HepG2 (cell line): ENCODE data around the gene NDUFB7. TPM values are rescaled to one million over a fixed set of nuclear protein-coding genes. Genes with fewer than 3 reads are reported as not detected.
A peak's percentile ranks its signal among the peaks of the same experiment; 100 is the strongest.

Experiments used
- ATF7-NPFF ChIP-seq: sonication (generic); formaldehyde crosslinking; IDR thresholded peaks from 2 replicates; pipeline ENCODE4 v1.8.1; 2023; ENCODE audit warnings: mild to moderate bottlenecking, low read depth, missing genetic modification reagents, moderate library complexity
- KAT2B ChIP-seq: fragments of 150-350 bp; IDR thresholded peaks from 2 replicates; pipeline ENCODE4 v1.6.1; 2014; ENCODE audit warnings: low read depth, low read length, borderline replicate concordance
- NFKBIZ ChIP-seq: IDR thresholded peaks from 2 replicates; pipeline ENCODE4 v1.6.1; 2018; ENCODE audit warnings: missing genetic modification reagents, missing compliant biosample characterization
- NPAS2 ChIP-seq: sonication (generic); formaldehyde crosslinking; IDR thresholded peaks from 2 replicates; pipeline ENCODE4 v1.8.0; 2022; ENCODE audit warnings: mild to moderate bottlenecking, missing genetic modification reagents, borderline replicate concordance
- POLR2A ChIP-seq, 2 experiments: IDR thresholded peaks; 2 replicates each; pipeline ENCODE4 v1.6.1; 2011; ENCODE audit warnings: low read depth in 2 of 2, low read length in 2 of 2, mild to moderate bottlenecking in 1 of 2, moderate library complexity in 1 of 2; ENCODE audit not compliant: insufficient read depth in 1 of 2
- SP1 ChIP-seq, 2 experiments: fragments of 450-650 bp in 1 of 2; sonication (generic) in 1 of 2; formaldehyde crosslinking in 1 of 2; IDR thresholded peaks; 2 replicates each; pipeline versions ENCODE4 v1.4.0 to v1.6.1; 2016 to 2020; ENCODE audit warnings: missing genetic modification reagents in 1 of 2
- SP140L ChIP-seq: sonication (generic); formaldehyde crosslinking; IDR thresholded peaks from 2 replicates; pipeline ENCODE4 v1.4.0; 2020; ENCODE audit warnings: missing genetic modification reagents, borderline replicate concordance
- TFDP2 ChIP-seq: sonication (generic); formaldehyde crosslinking; IDR thresholded peaks from 2 replicates; pipeline ENCODE4 v1.4.0; 2020; ENCODE audit warnings: missing genetic modification reagents
- ZBTB26 ChIP-seq: IDR thresholded peaks from 2 replicates; pipeline ENCODE4 v1.6.1; 2016; ENCODE audit warnings: missing compliant biosample characterization, missing genetic modification reagents, borderline replicate concordance
- ZFP41 ChIP-seq: sonication (generic); formaldehyde crosslinking; IDR thresholded peaks from 2 replicates; pipeline ENCODE4 v1.4.0; 2020; ENCODE audit warnings: mild to moderate bottlenecking, missing genetic modification reagents, borderline replicate concordance
- ZFX ChIP-seq: sonication (generic); formaldehyde crosslinking; IDR thresholded peaks from 2 replicates; pipeline ENCODE4 v1.4.0; 2020; ENCODE audit warnings: mild to moderate bottlenecking, low read depth, missing genetic modification reagents, moderate library complexity
- ZNF256 ChIP-seq: sonication (generic); formaldehyde crosslinking; conservative IDR thresholded peaks from 2 replicates; pipeline ENCODE4 v1.4.0; 2020; ENCODE audit warnings: missing genetic modification reagents
- ZNF333 ChIP-seq: sonication (generic); formaldehyde crosslinking; IDR thresholded peaks from 2 replicates; pipeline ENCODE4 v1.4.0; 2020; ENCODE audit warnings: mild to moderate bottlenecking, missing genetic modification reagents, borderline replicate concordance
- ZNF510 ChIP-seq: sonication (generic); formaldehyde crosslinking; IDR thresholded peaks from 2 replicates; pipeline ENCODE4 v1.4.0; 2020; ENCODE audit warnings: low read depth, mild to moderate bottlenecking, missing genetic modification reagents
- ZSCAN21 ChIP-seq: sonication (generic); formaldehyde crosslinking; IDR thresholded peaks from 2 replicates; pipeline ENCODE4 v1.8.0; 2022; ENCODE audit warnings: mild to moderate bottlenecking, missing genetic modification reagents, moderate library complexity, borderline replicate concordance
- polyA plus RNA-seq, 8 experiments: library from polyadenylated mRNA; depleted of rRNA in 3 of 8; stranded (reverse) in 7 of 8; unstranded in 1 of 8; fragments of >200 nt; fragmentation: Illumina TruSeq in 4 of 8; extraction: Trizol in 4 of 8; gene quantifications; 2 replicates each; pipeline versions ENCODE4 v1.2.1 to v1.2.3, GENCODE V29; 2011 to 2016; ENCODE audit warnings: low read depth in 4 of 8, missing spikeins in 1 of 8, mixed read lengths in 1 of 8; ENCODE audit not compliant: insufficient read depth in 1 of 8
- total RNA-seq, 5 experiments: library from RNA; depleted of rRNA; stranded (reverse); fragments of >200 nt; fragmentation: Illumina TruSeq; extraction: Trizol; gene quantifications; 2 replicates each; pipeline ENCODE4 v1.2.3, GENCODE V29; 2016; ENCODE audit warnings: low read depth in 1 of 5
- TF ChIP-seq, protein P1 (sequence below): sonication (generic); formaldehyde crosslinking; IDR thresholded peaks from 2 replicates; pipeline ENCODE4 v1.4.0; 2020; ENCODE audit warnings: missing genetic modification reagents

The NDUFB7 gene
- total and polyA plus RNA-seq, 2 of the 13 experiments (the other 11 are each of a cell fraction or from before 2014, with no cell fraction given): 156 to 198 TPM

- TF ChIP-seq NFKBIZ (CRISPR knock-in tag) (no peak; the same call in 1 of the 2 replicates), SP1 (IDR thresholded peaks at IDR 0.05) (no peak), SP1 (CRISPR knock-in tag; IDR thresholded peaks at IDR 0.05) (peak; percentile 86), TFDP2 (peak; percentile 87), ZNF333 (CRISPR knock-in tag) (peak; percentile 66; the same call in 1 of the 2 replicates), ATF7-NPFF (peak; percentile 26; the same call in 1 of the 2 replicates), ZNF510 (CRISPR knock-in tag) (no peak), POLR2A (IDR thresholded peaks at IDR 0.05; ENCODE audit: insufficient read depth in 1 of 2, low read depth in 2 of 2, low read length in 2 of 2) (peak; percentile 97 to 99), ZFX (CRISPR knock-in tag) (peak; percentile 85; the same call in 1 of the 2 replicates), ZSCAN21 (CRISPR knock-in tag) (peak; percentile 42; the same call in 1 of the 2 replicates), ZFP41 (0 out of 2 replicates have a peak, but pooled peaks have one; percentile 19), NPAS2 (no peak), ZBTB26 (0 out of 2 replicates have a peak, but pooled peaks have one; percentile 45), KAT2B (no peak), SP140L (no peak; the same call in 1 of the 2 replicates), ZNF256 (CRISPR knock-in tag) (0 out of 2 replicates have a peak, but pooled peaks have one; percentile 33)
- TF ChIP-seq, protein P1, sequence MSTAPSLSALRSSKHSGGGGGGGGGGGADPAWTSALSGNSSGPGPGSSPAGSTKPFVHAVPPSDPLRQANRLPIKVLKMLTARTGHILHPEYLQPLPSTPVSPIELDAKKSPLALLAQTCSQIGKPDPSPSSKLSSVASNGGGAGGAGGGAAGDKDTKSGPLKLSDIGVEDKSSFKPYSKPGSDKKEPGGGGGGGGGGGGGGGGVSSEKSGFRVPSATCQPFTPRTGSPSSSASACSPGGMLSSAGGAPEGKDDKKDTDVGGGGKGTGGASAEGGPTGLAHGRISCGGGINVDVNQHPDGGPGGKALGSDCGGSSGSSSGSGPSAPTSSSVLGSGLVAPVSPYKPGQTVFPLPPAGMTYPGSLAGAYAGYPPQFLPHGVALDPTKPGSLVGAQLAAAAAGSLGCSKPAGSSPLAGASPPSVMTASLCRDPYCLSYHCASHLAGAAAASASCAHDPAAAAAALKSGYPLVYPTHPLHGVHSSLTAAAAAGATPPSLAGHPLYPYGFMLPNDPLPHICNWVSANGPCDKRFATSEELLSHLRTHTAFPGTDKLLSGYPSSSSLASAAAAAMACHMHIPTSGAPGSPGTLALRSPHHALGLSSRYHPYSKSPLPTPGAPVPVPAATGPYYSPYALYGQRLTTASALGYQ (CRISPR knock-in tag): no peak
These were observed 42.4 kb downstream of the NDUFB7 start, which contains the start of gene TECR (continued) for GRCh38 chr19:14529254-14530004.
